Nephron progenitor cell (in vitro differentiated cells): ENCODE measurements around the gene PARD3B.

Source experiments
- DNase-seq: peaks from one replicate; pipeline ENCODE4 v3.0.0; 2021
- H3K27ac Mint-ChIP-seq: 2 replicates; pipeline ENCODE4 v1.8.0; 2021; ENCODE audit warnings: mild to moderate bottlenecking, moderate library complexity, mixed read lengths
- H3K27me3 Mint-ChIP-seq: 2 replicates; pipeline ENCODE4 v1.8.0; 2021; ENCODE audit warnings: mild to moderate bottlenecking, low read depth, mixed read lengths; ENCODE audit not compliant: poor library complexity
- H3K36me3 Mint-ChIP-seq: 2 replicates; pipeline ENCODE4 v1.8.0; 2021; ENCODE audit warnings: low read depth, mixed read lengths
- H3K4me1 Mint-ChIP-seq: 2 replicates; pipeline ENCODE4 v1.8.0; 2021; ENCODE audit warnings: mixed read lengths
- H3K4me3 Mint-ChIP-seq: 2 replicates; pipeline ENCODE4 v1.8.0; 2021; ENCODE audit warnings: mild to moderate bottlenecking, moderate library complexity, mixed read lengths
- H3K9me3 Mint-ChIP-seq: 2 replicates; pipeline ENCODE4 v1.8.0; 2021; ENCODE audit warnings: mild to moderate bottlenecking, moderate library complexity, mixed read lengths
- TF ChIP-seq, protein P1 (sequence below): fragments of 200-600 bp; sonication (generic); IDR thresholded peaks from 2 replicates; pipeline ENCODE4 v1.5.0; 2021; ENCODE audit warnings: antibody characterized with exemption

Gene PARD3B

GRCh38 chr2:205032093-205032551, 486.8 kb downstream of the PARD3B start:
- no peaks in the 10 kb centered on the region for H3K36me3 Mint-ChIP-seq
- no peak overlapping the region for H3K4me3 Mint-ChIP-seq
- H3K9me3 Mint-ChIP-seq, result peaks cover 14% of the 10 kb centered on the region
- TF ChIP-seq, protein P1, sequence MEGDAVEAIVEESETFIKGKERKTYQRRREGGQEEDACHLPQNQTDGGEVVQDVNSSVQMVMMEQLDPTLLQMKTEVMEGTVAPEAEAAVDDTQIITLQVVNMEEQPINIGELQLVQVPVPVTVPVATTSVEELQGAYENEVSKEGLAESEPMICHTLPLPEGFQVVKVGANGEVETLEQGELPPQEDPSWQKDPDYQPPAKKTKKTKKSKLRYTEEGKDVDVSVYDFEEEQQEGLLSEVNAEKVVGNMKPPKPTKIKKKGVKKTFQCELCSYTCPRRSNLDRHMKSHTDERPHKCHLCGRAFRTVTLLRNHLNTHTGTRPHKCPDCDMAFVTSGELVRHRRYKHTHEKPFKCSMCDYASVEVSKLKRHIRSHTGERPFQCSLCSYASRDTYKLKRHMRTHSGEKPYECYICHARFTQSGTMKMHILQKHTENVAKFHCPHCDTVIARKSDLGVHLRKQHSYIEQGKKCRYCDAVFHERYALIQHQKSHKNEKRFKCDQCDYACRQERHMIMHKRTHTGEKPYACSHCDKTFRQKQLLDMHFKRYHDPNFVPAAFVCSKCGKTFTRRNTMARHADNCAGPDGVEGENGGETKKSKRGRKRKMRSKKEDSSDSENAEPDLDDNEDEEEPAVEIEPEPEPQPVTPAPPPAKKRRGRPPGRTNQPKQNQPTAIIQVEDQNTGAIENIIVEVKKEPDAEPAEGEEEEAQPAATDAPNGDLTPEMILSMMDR, result no peak
- DNase-seq, result no peak
- H3K4me1 Mint-ChIP-seq, result peaks cover 20% of the 10 kb centered on the region
- H3K27me3 Mint-ChIP-seq, result no peaks in the 10 kb centered on the region
- H3K27ac Mint-ChIP-seq, result no peak overlapping the region

DNA sequence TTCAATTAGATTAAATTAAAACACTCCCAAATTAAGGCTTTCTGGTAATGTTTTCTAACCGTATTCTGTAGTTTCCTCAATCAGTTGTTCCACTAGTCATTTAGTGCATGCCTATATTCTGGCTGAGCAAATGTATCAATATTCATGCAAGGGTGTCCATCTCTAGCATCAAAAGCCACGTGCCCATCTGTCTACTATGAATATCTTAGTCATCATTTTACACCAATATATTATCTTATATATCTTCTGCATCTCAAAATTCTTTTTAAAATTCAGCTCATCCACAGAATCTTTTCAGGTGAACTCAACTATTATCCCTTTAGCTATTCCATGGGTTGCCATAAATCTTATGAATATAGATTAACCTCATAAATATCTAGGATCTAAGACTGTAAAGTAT, 488.2 kb downstream of the PARD3B start:
- H3K27ac Mint-ChIP-seq, result no peak overlapping the region
- no peak overlapping the region for H3K4me3 Mint-ChIP-seq
- TF ChIP-seq, protein P1, result no peak
- H3K27me3 Mint-ChIP-seq, result no peaks in the 10 kb centered on the region
- peaks cover 7% of the 10 kb centered on the region for H3K9me3 Mint-ChIP-seq
- peaks cover 20% of the 10 kb centered on the region for H3K4me1 Mint-ChIP-seq
- no peaks in the 10 kb centered on the region for H3K36me3 Mint-ChIP-seq
- DNase-seq, result no peak

DNA sequence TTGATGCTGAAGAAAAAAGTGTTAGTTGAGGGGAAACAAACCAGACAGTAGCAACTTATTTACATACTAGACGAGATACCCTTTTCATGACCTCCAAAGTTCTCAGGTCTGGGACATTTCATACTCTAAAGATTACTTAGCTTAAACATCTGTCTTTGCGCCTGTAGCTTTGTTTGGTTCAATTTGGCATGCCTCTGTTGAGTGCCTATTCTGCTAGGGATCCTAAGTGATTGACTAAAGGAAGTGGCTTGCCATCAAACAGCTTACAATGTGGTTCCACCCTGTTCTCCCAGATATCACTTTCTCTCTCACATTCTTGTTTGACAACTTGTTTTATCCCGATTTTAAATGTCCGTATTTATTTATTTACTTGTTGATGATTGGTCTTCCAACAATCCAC, 488.8 kb downstream of the PARD3B start:
- no peaks in the 10 kb centered on the region for H3K36me3 Mint-ChIP-seq
- H3K27me3 Mint-ChIP-seq, result no peaks in the 10 kb centered on the region
- H3K4me3 Mint-ChIP-seq, result no peak overlapping the region
- TF ChIP-seq, protein P1, result no peak
- DNase-seq, result no peak
- H3K4me1 Mint-ChIP-seq, result peaks cover 20% of the 10 kb centered on the region
- H3K9me3 Mint-ChIP-seq, result peaks cover 4% of the 10 kb centered on the region
- peak overlapping the region; percentile 38 for H3K27ac Mint-ChIP-seq

DNA sequence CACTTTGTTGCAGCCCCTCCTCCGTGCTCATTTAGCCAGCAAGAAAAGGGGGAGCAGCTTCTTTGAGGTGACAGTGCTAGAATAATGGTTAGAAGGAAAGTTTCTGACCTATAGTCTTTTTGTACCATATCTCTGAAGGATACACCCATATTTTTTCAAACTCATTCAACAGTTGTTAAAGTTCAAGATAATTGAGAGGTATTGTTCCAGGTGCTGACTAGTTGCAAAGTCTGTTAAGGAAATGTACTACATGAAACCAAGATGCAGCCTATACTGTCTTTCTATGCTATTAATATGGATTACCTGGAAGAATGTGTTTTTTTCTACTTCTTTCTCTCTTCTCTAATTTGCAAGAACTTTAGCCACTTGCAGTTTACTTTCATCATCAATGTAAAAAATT, 495.0 kb downstream of the PARD3B start:
- Mint-ChIP-seq H3K4me3 (no peak overlapping the region), H3K4me1 (peaks cover 21% of the 10 kb centered on the region), H3K9me3 (peaks cover 5% of the 10 kb centered on the region), H3K27me3 (no peaks in the 10 kb centered on the region), H3K27ac (no peak overlapping the region), H3K36me3 (peaks cover 4% of the 10 kb centered on the region)
- no peak for DNase-seq
- TF ChIP-seq, protein P1, result no peak

GRCh38 chr2:205041472-205042130, 496.3 kb downstream of the PARD3B start:
- no peak for DNase-seq
- TF ChIP-seq, protein P1, result no peak
- Mint-ChIP-seq H3K4me1 (peaks cover 25% of the 10 kb centered on the region), H3K36me3 (peaks cover 4% of the 10 kb centered on the region), H3K27me3 (no peaks in the 10 kb centered on the region), H3K9me3 (peaks cover 5% of the 10 kb centered on the region), H3K4me3 (no peak overlapping the region), H3K27ac (peak overlapping the region; percentile 24)

DNA sequence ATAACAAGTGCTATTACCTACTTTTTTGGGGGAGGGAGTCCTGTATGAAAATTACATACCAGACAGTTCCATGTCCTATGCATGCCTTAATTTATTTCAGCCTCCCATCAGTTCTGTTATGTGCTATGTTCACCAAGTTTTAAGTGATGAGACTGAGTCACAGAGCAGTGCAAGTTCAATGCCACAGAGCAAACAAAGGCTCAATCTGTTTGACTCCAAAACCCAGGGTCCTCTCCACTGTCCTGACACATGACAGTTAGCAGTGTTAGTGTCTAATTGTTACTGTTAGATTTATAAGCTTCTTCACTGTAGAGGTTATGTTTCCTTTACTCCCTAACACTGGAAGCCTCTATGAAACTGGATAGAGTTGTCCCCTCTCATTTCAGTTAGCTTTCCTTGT, 498.0 kb downstream of the PARD3B start:
- Mint-ChIP-seq H3K4me3 (no peak overlapping the region), H3K27me3 (no peaks in the 10 kb centered on the region), H3K36me3 (peaks cover 4% of the 10 kb centered on the region), H3K9me3 (peaks cover 5% of the 10 kb centered on the region), H3K27ac (no peak overlapping the region), H3K4me1 (peaks cover 36% of the 10 kb centered on the region)
- DNase-seq, result no peak
- TF ChIP-seq, protein P1, result no peak
